Colonic mucosa (tissue), 4 donors: ENCODE results near the gene RASGRF1. TPM values are rescaled to one million over a fixed set of nuclear protein-coding genes. Genes with fewer than 3 reads are reported as not detected.

Experiments
- DNase-seq: peaks from one replicate; pipeline ENCODE4 v3.0.0-alpha.2; 2020
- H3K27ac ChIP-seq: fragments of 200-600 bp; one replicate; pipeline ENCODE4 v1.8.0; 2021
- H3K27me3 ChIP-seq: fragments of 200-600 bp; one replicate; pipeline ENCODE4 v1.8.0; 2021
- H3K36me3 ChIP-seq: fragments of 200-600 bp; one replicate; pipeline ENCODE4 v1.8.0; 2021
- H3K4me1 ChIP-seq: fragments of 200-600 bp; one replicate; pipeline ENCODE4 v1.8.0; 2021; ENCODE audit warnings: mild to moderate bottlenecking
- H3K4me3 ChIP-seq: fragments of 200-600 bp; one replicate; pipeline ENCODE4 v1.8.0; 2021
- H3K9ac ChIP-seq, 2 donors: one replicate each; pipeline ENCODE4 v1.7.0; 2013; ENCODE audit warnings: control low read depth in 2 of 2, low read depth in 2 of 2, low read length in 2 of 2
- H3K9me3 ChIP-seq: fragments of 200-600 bp; one replicate; pipeline ENCODE4 v1.8.0; 2021
- CTCF ChIP-seq: fragments of 200-600 bp; IDR thresholded peaks from one replicate; pipeline ENCODE4 v1.8.0; 2022; ENCODE audit warnings: antibody characterized with exemption, mild to moderate bottlenecking
- intact Hi-C: fragments of 100-400 bp; cut with DNase I; formaldehyde crosslinking; loops from one replicate; pipeline ENCODE4 v1.14.1; 2022
- total RNA-seq, 2 donors: library from RNA; stranded (reverse); fragmentation: NEBNext Ultra II Directional in 1 of 2; extraction: Animal tissue kit (Norgen Biotek cat#: 25700) in 1 of 2; gene quantifications; one replicate each; pipeline ENCODE4 v1.2.1, GENCODE V29; 2021
- donor health status: healthy.
- donor health status: DM: no; HTN: no; CAD: no.
- donor health status: DM: no; HTN: no; CAD: no.

The RASGRF1 gene
- total RNA-seq, 2 donors from 2014 or later = 0.15 to 0.56 TPM

GRCh38 chr15:79073336-79073735 lies 17.2 kb downstream of the RASGRF1 start:
- no peaks in the 10 kb centered on the region for H3K4me1 ChIP-seq
- H3K27me3 ChIP-seq = no peaks in the 10 kb centered on the region
- no peak overlapping the region for H3K4me3 ChIP-seq
- intact Hi-C loops = no loop called here
- no peaks in the 10 kb centered on the region for H3K9me3 ChIP-seq
- no peak overlapping the region for H3K27ac ChIP-seq
- H3K36me3 ChIP-seq = no peaks in the 10 kb centered on the region
- no peak for DNase-seq
- TF ChIP-seq CTCF = no peak
- no peak overlapping the region for H3K9ac ChIP-seq

DNA sequence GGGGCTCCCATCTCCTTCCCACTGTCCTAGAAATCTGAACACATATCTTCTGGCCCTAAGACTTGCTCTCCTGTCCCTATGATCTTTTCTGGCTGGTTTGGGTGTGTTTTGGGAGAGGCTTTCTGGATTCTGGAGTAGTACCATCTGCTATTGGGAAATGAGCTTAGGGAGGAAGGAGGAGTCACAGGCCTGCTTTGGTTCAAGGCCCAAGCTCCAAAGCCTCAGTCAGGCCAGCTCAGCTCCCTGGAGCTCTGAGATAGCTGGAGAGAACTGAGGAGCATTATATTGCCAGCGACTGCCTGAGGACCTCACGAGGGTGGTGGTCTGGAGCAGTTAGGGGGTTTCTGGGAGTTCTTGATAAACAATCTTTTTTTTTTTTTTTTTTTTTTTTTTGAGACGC lies 18.7 kb downstream of the RASGRF1 start:
- no peaks in the 10 kb centered on the region for H3K27me3 ChIP-seq
- no peak overlapping the region for H3K27ac ChIP-seq

DNA sequence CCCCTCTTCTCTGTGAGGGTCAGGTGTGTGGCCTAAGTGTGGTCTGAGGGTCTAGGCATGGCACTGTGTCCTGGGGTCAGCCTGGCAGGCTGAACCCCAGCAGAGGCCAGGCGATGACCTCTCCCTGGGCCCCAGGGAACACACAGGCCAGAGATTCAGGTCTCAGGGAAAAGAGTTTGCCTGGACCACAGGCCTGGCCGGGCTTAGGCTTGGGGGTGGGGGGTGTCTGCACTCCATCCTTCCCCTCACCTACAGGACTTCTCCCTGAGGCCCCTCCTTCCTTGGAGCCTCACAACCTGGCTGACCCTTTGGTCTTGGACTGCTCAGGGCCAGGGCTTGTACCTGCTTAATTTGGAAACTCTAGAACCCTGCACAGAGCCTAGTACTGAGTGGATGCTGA lies 21.8 kb downstream of the RASGRF1 start:
- H3K27me3 ChIP-seq = no peaks in the 10 kb centered on the region
- H3K9ac ChIP-seq = no peak overlapping the region
- H3K4me1 ChIP-seq = no peaks in the 10 kb centered on the region
- no peak overlapping the region for H3K27ac ChIP-seq
- no peak overlapping the region for H3K4me3 ChIP-seq
- no peaks in the 10 kb centered on the region for H3K9me3 ChIP-seq
- H3K36me3 ChIP-seq = no peaks in the 10 kb centered on the region
- intact Hi-C loops = no loop called here
- DNase-seq = no peak
- TF ChIP-seq CTCF = no peak

More for the DNA sequence above, 18.7 kb downstream of the RASGRF1 start:
- intact Hi-C loops = no loop called here
- Histone ChIP-seq H3K36me3 (no peaks in the 10 kb centered on the region), H3K4me1 (no peaks in the 10 kb centered on the region), H3K9ac (no peak overlapping the region), H3K4me3 (no peak overlapping the region), H3K9me3 (no peaks in the 10 kb centered on the region)
- no peak for DNase-seq
- no peak for TF ChIP-seq CTCF

GRCh38 chr15:79067969-79068368 lies 22.6 kb downstream of the RASGRF1 start:
- no peak for DNase-seq
- H3K4me3 ChIP-seq = no peak overlapping the region
- intact Hi-C loops = no loop called here
- H3K27me3 ChIP-seq = no peaks in the 10 kb centered on the region
- H3K27ac ChIP-seq = no peak overlapping the region
- no peaks in the 10 kb centered on the region for H3K36me3 ChIP-seq
- no peak overlapping the region for H3K9ac ChIP-seq
- no peak for TF ChIP-seq CTCF
- H3K4me1 ChIP-seq = no peaks in the 10 kb centered on the region
- no peaks in the 10 kb centered on the region for H3K9me3 ChIP-seq

DNA sequence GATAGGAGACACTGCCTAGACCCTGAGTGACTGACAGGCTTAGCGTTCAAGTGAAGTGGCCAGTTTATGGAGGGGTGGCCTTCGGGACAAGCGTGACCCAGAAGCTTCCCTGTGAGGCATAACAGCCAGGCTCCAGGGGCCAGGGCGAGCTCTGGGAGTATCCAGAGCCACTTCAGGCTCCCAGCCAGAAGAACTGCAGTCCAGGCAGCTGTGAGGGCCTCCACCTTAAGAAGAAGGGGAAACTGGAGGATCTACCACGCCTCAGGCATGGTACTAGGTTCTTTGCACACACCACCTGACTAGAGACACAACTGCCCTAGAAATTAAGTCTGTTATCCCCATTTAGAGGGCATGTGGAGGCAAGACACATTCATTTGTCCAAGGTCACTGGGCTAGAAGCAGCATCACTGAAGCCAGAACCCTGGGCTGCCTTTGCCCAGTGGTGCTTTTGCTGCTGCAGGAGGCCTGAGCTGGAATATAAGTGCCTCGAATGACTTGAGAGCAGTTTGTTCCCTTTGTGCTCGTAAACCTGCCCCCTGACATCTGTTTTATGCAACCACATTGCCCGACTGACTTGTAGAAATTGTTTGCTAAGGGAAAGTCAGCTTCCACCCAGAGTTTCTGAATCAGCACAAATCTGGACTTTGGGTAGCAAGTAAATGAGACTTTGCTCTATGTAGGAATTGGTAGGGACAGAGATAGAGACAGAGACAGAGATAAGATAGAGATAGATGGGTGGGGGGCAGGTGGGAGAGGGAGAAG lies 23.3 kb downstream of the RASGRF1 start:
- no peak overlapping the region for H3K9ac ChIP-seq
- TF ChIP-seq CTCF = no peak
- no peak for DNase-seq
- H3K4me1 ChIP-seq = no peaks in the 10 kb centered on the region
- intact Hi-C loops = no loop called here
- no peak overlapping the region for H3K4me3 ChIP-seq
- H3K27ac ChIP-seq = no peak overlapping the region
- no peaks in the 10 kb centered on the region for H3K9me3 ChIP-seq
- no peaks in the 10 kb centered on the region for H3K36me3 ChIP-seq
- H3K27me3 ChIP-seq = no peaks in the 10 kb centered on the region
